K562 (cell line): ENCODE results near the gene SLAMF9. TPM values are rescaled to one million over a fixed set of nuclear protein-coding genes. Genes with fewer than 3 reads are reported as not detected.

Experiments
- ARID1B ChIP-seq: fragments of 450-650 bp; IDR thresholded peaks from 2 replicates; pipeline ENCODE4 v1.6.1; 2016; ENCODE audit warnings: antibody characterized with exemption, mild to moderate bottlenecking, inconsistent platforms
- CREB1 ChIP-seq, 2 experiments: sonication (generic) in 1 of 2; formaldehyde crosslinking in 1 of 2; IDR thresholded peaks; 2 replicates each; pipeline versions ENCODE4 v1.6.1 to v1.8.0; 2012 to 2022; ENCODE audit warnings: inconsistent platforms in 1 of 2, mild to moderate bottlenecking in 1 of 2, missing genetic modification reagents in 1 of 2, moderate library complexity in 1 of 2
- CREM ChIP-seq: IDR thresholded peaks from 2 replicates; pipeline ENCODE4 v1.6.1; 2014; ENCODE audit warnings: antibody characterized with exemption, low read depth
- ETS1 ChIP-seq: conservative IDR thresholded peaks from 2 replicates; pipeline ENCODE4 v1.6.1; 2011; ENCODE audit warnings: low read depth, mild to moderate bottlenecking, low read length; ENCODE audit not compliant: control insufficient read depth
- FIP1L1 ChIP-seq: fragments of 200-400 bp; formaldehyde crosslinking; IDR thresholded peaks from 2 replicates; pipeline ENCODE4 v1.6.1; 2018; ENCODE audit warnings: mild to moderate bottlenecking, low read depth, low read length; ENCODE audit not compliant: poor library complexity, severe bottlenecking
- GMEB1 ChIP-seq: fragments of 250-450 bp; sonication (Bioruptor Pico); IDR thresholded peaks from 2 replicates; pipeline ENCODE4 v1.4.0; 2020; ENCODE audit warnings: mild to moderate bottlenecking
- JUND ChIP-seq, 2 experiments: IDR thresholded peaks; 2 replicates in 1 of 2; 3 replicates in 1 of 2; pipeline ENCODE4 v1.6.1; 2011; ENCODE audit warnings: borderline replicate concordance in 2 of 2, low read depth in 2 of 2, low read length in 2 of 2, improper control_type of control experiment in 1 of 2, missing biosample characterization in 1 of 2, missing genetic modification characterization in 1 of 2, missing genetic modification reagents in 1 of 2
- KAT7 ChIP-seq: sonication (generic); formaldehyde crosslinking; IDR thresholded peaks from 2 replicates; pipeline ENCODE4 v1.8.0; 2022; ENCODE audit warnings: missing genetic modification reagents, mild to moderate bottlenecking, borderline replicate concordance
- KLF13 ChIP-seq: fragments of 450-650 bp; IDR thresholded peaks from 2 replicates; pipeline ENCODE4 v1.6.1; 2016; ENCODE audit warnings: missing genetic modification characterization, low read depth, mild to moderate bottlenecking, missing compliant biosample characterization, moderate library complexity, borderline replicate concordance
- RNF2 ChIP-seq: sonication (generic); IDR thresholded peaks from 2 replicates; pipeline ENCODE4 v1.6.1; 2016
- ZKSCAN8 ChIP-seq: fragments of 200-800 bp; sonication (Bioruptor generic); IDR thresholded peaks from 2 replicates; pipeline ENCODE4 v1.6.1; 2016; ENCODE audit warnings: missing genetic modification characterization, missing compliant biosample characterization
- polyA plus RNA-seq, 8 experiments: library from polyadenylated mRNA; depleted of rRNA in 4 of 8; stranded (reverse) in 5 of 8; unstranded in 3 of 8; fragments of >200 nt; fragmentation: Nextera tagmentation in 2 of 8; fragmentation: Illumina TruSeq in 1 of 8; extraction: Ambion mirVana in 2 of 8; extraction: Trizol in 1 of 8; gene quantifications; 2 replicates each; pipeline versions ENCODE4 v1.2.1 to v1.2.3, GENCODE V29; 2011 to 2014; ENCODE audit warnings: inconsistent platforms in 1 of 8, missing spikeins in 1 of 8
- total RNA-seq, 7 experiments: library from RNA; depleted of rRNA in 6 of 7; stranded (reverse); fragments of >200 nt in 6 of 7; fragmentation: Illumina TruSeq in 2 of 7; extraction: Trizol in 2 of 7; gene quantifications; 2 replicates each; pipeline versions ENCODE4 v1.2.1 to v1.2.3, GENCODE V29; 2011 to 2021; ENCODE audit warnings: low replicate concordance in 1 of 7

Gene SLAMF9
- total and polyA plus RNA-seq, 9 of the 15 experiments (the other 6 are each of a cell fraction or from before 2014, with no cell fraction given) = 0.13 to 0.21 TPM; not detected in 7

- TF ChIP-seq ETS1 (peak; percentile 89; the same call in 1 of the 2 replicates), CREB1 (IDR thresholded peaks at IDR 0.05) (no peak), CREB1 (CRISPR knock-in tag; IDR thresholded peaks at IDR 0.05) (peak; percentile 60; the same call in 1 of the 2 replicates), ZKSCAN8 (no peak), RNF2 (0 out of 2 replicates have a peak, but pooled peaks have one; percentile 34), GMEB1 (CRISPR knock-in tag) (0 out of 2 replicates have a peak, but pooled peaks have one; percentile 38), CREM (peak; percentile 79), KLF13 (tag) (0 out of 2 replicates have a peak, but pooled peaks have one; percentile 41), KAT7 (CRISPR knock-in tag) (no peak), FIP1L1 (peak; percentile 35), ARID1B (no peak), JUND (IDR thresholded peaks at IDR 0.05; ENCODE audit: borderline replicate concordance, low read depth, low read length) (0 out of 2 replicates have a peak, but pooled peaks have one; percentile 10), JUND (tag; IDR thresholded peaks at IDR 0.05; ENCODE audit: borderline replicate concordance, low read depth, low read length) (no peak)
These were observed 8.4 kb downstream of the SLAMF9 start, which contains the start of gene IGSF9 (continued) for GRCh38 chr1:159945483-159946241.
